Central memory CD8-positive, alpha-beta T cell (primary cell): ENCODE measurements around the gene SYS1.

ENCODE experiments used
- ATAC-seq: fragments of 150-1000 bp; cut with Tn5 transposase; replicated peaks from 2 replicates; pipeline ENCODE4 v1.10.0; 2022; ENCODE audit warnings: mild to moderate bottlenecking, moderate FRiP score, moderate number of reproducible peaks; ENCODE audit not compliant: poor library complexity, severe bottlenecking; ENCODE audit errors: extremely low read depth
- DNase-seq, 2 donors: peaks; one replicate each; pipeline ENCODE4 v3.0.0; 2021; ENCODE audit warnings: low spot score in 2 of 2
- H3K27ac Mint-ChIP-seq: one replicate; pipeline ENCODE4 v1.8.0; 2022; ENCODE audit warnings: low read depth, mild to moderate bottlenecking, moderate library complexity, mixed read lengths
- H3K27me3 Mint-ChIP-seq: one replicate; pipeline ENCODE4 v1.8.0; 2022; ENCODE audit warnings: mixed read lengths
- H3K36me3 Mint-ChIP-seq: one replicate; pipeline ENCODE4 v1.8.0; 2022; ENCODE audit warnings: mild to moderate bottlenecking, moderate library complexity, mixed read lengths; ENCODE audit not compliant: insufficient read depth
- H3K4me1 Mint-ChIP-seq: one replicate; pipeline ENCODE4 v1.8.0; 2022; ENCODE audit warnings: mixed read lengths
- H3K4me3 Mint-ChIP-seq: one replicate; pipeline ENCODE4 v1.8.0; 2022; ENCODE audit warnings: mild to moderate bottlenecking, moderate library complexity, mixed read lengths
- H3K9me3 Mint-ChIP-seq: one replicate; pipeline ENCODE4 v1.8.0; 2022; ENCODE audit warnings: mixed read lengths

SYS1 gene

GRCh38 chr20:45407783-45408645, 45.1 kb downstream of the SYS1 start, which contains the start of gene DBNDD2:
Gene DBNDD2 (plus strand): TSS chr20:45408289. CDS start chr20:45408468, 179 bp downstream.
- no peak for ATAC-seq
- H3K27me3 Mint-ChIP-seq: no peaks in the 10 kb centered on the region
- H3K4me1 Mint-ChIP-seq: peaks cover 17% of the 10 kb centered on the region
- H3K27ac Mint-ChIP-seq: peak within 1 kb of the TSS; percentile 83
- peak within 1 kb of the TSS; percentile 82 for H3K4me3 Mint-ChIP-seq
- no peaks in the 10 kb centered on the region for H3K9me3 Mint-ChIP-seq
- DNase-seq: no peak
- peaks cover 5% of the 10 kb centered on the region for H3K36me3 Mint-ChIP-seq

- H3K27me3 Mint-ChIP-seq: no peaks in the 10 kb centered on the region
- H3K4me3 Mint-ChIP-seq: no peak overlapping the region
- H3K9me3 Mint-ChIP-seq: no peaks in the 10 kb centered on the region
- ATAC-seq (no peak), DNase-seq (no peak)
- peaks cover 9% of the 10 kb centered on the region for H3K36me3 Mint-ChIP-seq
- peaks cover 17% of the 10 kb centered on the region for H3K4me1 Mint-ChIP-seq
- H3K27ac Mint-ChIP-seq: no peak overlapping the region
Observed at GRCh38 chr20:45408646-45409213, 45.8 kb downstream of the SYS1 start.

GRCh38 chr20:45409521-45410272, 46.7 kb downstream of the SYS1 start:
- H3K4me1 Mint-ChIP-seq: peaks cover 15% of the 10 kb centered on the region
- H3K4me3 Mint-ChIP-seq: no peak overlapping the region
- DNase-seq (no peak), ATAC-seq (no peak)
- no peaks in the 10 kb centered on the region for H3K9me3 Mint-ChIP-seq
- no peaks in the 10 kb centered on the region for H3K27me3 Mint-ChIP-seq
- H3K27ac Mint-ChIP-seq: no peak overlapping the region
- peaks cover 9% of the 10 kb centered on the region for H3K36me3 Mint-ChIP-seq

- Mint-ChIP-seq H3K36me3 (peaks cover 6% of the 10 kb centered on the region), H3K4me1 (peaks cover 15% of the 10 kb centered on the region), H3K4me3 (no peak overlapping the region), H3K27me3 (no peaks in the 10 kb centered on the region), H3K9me3 (no peaks in the 10 kb centered on the region), H3K27ac (no peak overlapping the region)
- ATAC-seq (no peak), DNase-seq (no peak)
Observed at GRCh38 chr20:45410887-45411286, 47.9 kb downstream of the SYS1 start.

- H3K9me3 Mint-ChIP-seq: no peaks in the 10 kb centered on the region
- DNase-seq (no peak), ATAC-seq (no peak)
- no peak overlapping the region for H3K4me3 Mint-ChIP-seq
- peaks cover 14% of the 10 kb centered on the region for H3K36me3 Mint-ChIP-seq
- H3K4me1 Mint-ChIP-seq: peaks cover 25% of the 10 kb centered on the region
- H3K27ac Mint-ChIP-seq: no peak overlapping the region
- H3K27me3 Mint-ChIP-seq: no peaks in the 10 kb centered on the region
Observed at GRCh38 chr20:45412653-45413052, 49.7 kb downstream of the SYS1 start.

GRCh38 chr20:45413479-45413878, 50.5 kb downstream of the SYS1 start:
- no peak overlapping the region for H3K27ac Mint-ChIP-seq
- no peak for DNase-seq
- H3K36me3 Mint-ChIP-seq: peaks cover 16% of the 10 kb centered on the region
- H3K27me3 Mint-ChIP-seq: no peaks in the 10 kb centered on the region
- H3K9me3 Mint-ChIP-seq: no peaks in the 10 kb centered on the region
- H3K4me3 Mint-ChIP-seq: no peak overlapping the region
- ATAC-seq: no peak
- H3K4me1 Mint-ChIP-seq: peaks cover 27% of the 10 kb centered on the region

- Mint-ChIP-seq H3K27me3 (no peaks in the 10 kb centered on the region), H3K4me1 (peaks cover 38% of the 10 kb centered on the region), H3K36me3 (peaks cover 27% of the 10 kb centered on the region), H3K4me3 (peak within 1 kb of the TSS; percentile 93), H3K27ac (peak within 1 kb of the TSS; percentile 91), H3K9me3 (no peaks in the 10 kb centered on the region)
- ATAC-seq: peak; percentile 97
- peak; percentile 80 to 86 for DNase-seq
Observed at GRCh38 chr20:45415822-45416637, 53.1 kb downstream of the SYS1 start, which contains the start of gene PIGT. Gene PIGT (plus strand): TSS chr20:45416141. CDS start chr20:45416157, 16 bp downstream.

- H3K36me3 Mint-ChIP-seq: peaks cover 33% of the 10 kb centered on the region
- peak overlapping the region; percentile 93 for H3K4me3 Mint-ChIP-seq
- H3K27ac Mint-ChIP-seq: peak overlapping the region; percentile 91
- no peaks in the 10 kb centered on the region for H3K27me3 Mint-ChIP-seq
- no peak for ATAC-seq
- no peaks in the 10 kb centered on the region for H3K9me3 Mint-ChIP-seq
- peaks cover 38% of the 10 kb centered on the region for H3K4me1 Mint-ChIP-seq
- DNase-seq: no peak
Observed at GRCh38 chr20:45416917-45417316, 54.0 kb downstream of the SYS1 start.
